Measurements from ENCODE around the gene BIN1.

Gene BIN1

DNA sequence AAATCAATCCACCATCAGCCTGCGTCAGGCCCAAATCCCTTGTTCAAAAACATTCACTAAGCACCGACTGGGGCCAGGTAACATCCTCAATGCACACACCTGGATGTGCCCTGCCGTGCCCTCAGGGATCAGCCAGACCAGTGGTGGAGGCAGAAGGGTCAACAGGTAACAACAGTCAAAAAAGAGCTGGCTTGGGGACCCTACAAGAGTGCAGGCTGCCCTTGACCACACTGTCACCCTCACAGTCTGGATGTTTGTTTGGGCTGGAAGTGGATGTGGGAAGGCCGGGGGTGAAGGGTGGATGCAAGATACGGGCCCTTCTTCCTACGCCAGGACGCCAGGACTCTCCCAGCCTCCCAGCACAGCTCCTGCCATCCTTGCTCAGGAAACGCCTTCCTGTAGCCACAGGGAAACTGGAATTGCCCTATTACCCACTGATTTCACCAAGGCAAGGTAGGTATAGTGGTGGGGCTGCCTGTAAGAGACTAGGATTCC is 2.7 kb downstream of the BIN1 start:
- no peak overlapping the region for H3K4me3 Mint-ChIP-seq

DNA sequence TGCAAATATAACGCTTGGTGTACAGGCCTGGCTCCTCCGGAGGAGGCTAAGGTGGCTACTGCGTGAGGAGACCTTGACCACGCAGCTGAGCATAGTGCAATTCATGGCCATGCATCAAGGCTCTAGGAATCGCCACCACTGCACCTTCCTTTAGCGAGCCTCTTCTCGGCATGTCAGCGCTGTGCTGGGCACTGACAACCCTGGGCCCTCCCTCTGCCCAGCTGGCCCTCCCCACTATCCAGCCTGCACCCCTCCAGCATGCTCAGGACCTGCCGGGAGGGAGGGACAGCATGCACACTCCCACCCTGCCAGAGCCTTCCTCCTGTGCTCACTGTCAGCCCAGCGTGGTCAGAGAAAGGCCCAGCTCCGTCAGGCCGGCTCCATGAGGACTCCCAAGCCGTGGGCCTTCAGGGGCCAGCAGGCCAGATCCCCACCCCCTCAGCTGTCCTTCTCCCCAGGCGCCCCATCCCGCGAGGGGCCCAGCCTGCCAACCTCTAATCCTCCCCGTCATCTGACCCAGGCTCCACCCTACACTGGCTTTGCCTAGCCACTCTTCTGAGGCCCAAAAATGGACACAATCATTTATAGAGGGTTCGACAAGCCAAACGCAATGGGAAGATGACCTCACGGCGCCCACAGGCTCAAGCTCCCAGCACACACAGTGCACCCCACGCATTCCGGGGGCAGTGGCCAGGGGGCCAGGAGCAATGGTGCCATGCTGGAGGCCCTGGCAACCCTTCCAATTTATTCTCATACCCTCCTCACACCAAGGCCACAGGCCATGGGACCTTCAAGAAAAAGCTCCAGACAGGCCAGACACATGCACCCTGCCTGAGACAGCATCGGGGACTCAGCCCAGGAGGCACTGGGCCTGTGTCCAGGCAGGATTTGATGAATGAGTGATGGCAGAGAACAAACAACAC is 3.5 kb downstream of the BIN1 start:
- H3K4me3 Mint-ChIP-seq, result no peak overlapping the region
- ATAC-seq (ENCODE audit: low read depth) (no peak), DNase-seq (ENCODE audit: low spot score in 2 of 2) (no peak)
- H3K4me1 Mint-ChIP-seq, result no peaks in the 10 kb centered on the region
- no peaks in the 10 kb centered on the region for H3K36me3 Mint-ChIP-seq
- no peaks in the 10 kb centered on the region for H3K27me3 Mint-ChIP-seq
- H3K27ac Mint-ChIP-seq, result no peak overlapping the region
- H3K9me3 Mint-ChIP-seq, result no peaks in the 10 kb centered on the region

More for the DNA sequence above, 2.7 kb downstream of the BIN1 start:
- Mint-ChIP-seq H3K4me1 (peaks cover 1% of the 10 kb centered on the region), H3K36me3 (no peaks in the 10 kb centered on the region), H3K9me3 (no peaks in the 10 kb centered on the region), H3K27me3 (no peaks in the 10 kb centered on the region), H3K27ac (no peak overlapping the region)
- ATAC-seq (ENCODE audit: low read depth) (no peak), DNase-seq (ENCODE audit: low spot score in 2 of 2) (no peak)

DNA sequence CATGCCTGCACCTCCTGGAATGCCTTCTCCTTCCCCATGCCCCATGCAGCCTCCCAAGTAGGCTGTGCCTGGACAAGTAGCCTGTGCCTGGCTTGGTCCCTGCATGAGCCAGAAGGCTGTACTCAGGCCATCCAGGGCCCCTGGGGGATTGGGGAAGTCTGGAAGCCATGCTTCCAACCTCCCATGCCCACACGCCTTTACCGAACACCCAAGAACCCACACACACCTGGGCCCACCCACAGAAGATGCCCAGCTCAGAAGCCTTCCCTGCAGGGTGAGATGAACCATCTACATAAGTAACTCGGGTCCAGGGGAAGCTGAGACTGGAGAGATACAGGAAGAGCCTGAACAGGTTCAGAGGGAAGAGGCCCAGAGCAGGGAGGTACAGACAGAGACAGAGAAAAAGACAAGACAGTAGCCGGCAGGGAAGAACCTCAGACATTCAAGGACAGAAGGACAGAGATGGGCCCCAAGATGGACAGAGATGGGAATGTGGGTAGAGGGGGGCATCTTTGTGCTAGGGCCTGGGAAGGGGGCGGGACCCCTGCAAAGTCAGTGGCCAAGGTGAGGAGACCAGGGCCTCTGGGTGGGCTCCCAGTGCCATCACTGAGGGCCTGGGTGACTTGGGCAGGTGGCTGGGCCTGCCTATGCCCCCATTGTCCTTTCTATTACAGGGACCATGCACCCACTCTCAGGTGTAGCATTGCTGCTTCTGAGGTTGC is 4.3 kb downstream of the BIN1 start:
- Mint-ChIP-seq H3K4me3 (no peak overlapping the region), H3K4me1 (no peaks in the 10 kb centered on the region), H3K9me3 (no peaks in the 10 kb centered on the region), H3K27me3 (no peaks in the 10 kb centered on the region), H3K27ac (no peak overlapping the region), H3K36me3 (no peaks in the 10 kb centered on the region)
- ATAC-seq (ENCODE audit: low read depth) (no peak), DNase-seq (ENCODE audit: low spot score in 2 of 2) (no peak)

DNA sequence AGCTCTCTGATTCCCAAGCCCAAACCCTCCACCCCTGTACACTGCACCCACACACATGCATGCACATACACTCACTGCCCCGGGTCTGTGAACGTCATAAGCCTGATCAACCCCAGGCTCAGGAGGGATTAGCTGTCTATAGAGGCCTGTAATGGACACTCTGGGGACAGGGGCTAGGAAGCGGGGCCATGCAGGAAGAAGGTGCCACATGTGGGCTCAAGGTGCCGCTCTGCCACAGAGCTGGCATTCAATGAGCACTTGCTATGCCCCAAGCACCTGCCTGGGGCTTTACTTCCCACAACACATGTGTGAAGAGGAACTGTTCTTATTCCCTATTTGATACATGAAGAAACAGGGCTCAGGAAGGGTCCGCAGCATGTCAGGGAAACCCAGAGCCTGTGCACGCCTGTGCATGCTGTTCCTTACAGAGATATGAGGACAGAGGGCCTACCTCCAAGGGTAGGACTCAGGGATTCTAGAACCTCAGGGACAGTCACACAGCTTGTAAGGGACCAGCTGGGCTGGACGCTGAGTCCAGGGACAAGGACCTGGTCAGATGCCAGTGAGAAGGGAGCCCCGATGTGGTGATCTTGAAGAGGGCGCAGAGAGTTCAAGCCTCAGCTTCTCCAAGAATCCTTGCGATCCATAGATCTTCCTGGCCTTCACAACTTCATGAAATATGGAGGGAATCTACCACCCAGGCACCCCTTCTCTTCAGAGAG is 5.0 kb downstream of the BIN1 start:
- H3K4me1 Mint-ChIP-seq, result no peaks in the 10 kb centered on the region
- no peak overlapping the region for H3K4me3 Mint-ChIP-seq
- ATAC-seq (ENCODE audit: low read depth) (no peak), DNase-seq (ENCODE audit: low spot score in 2 of 2) (no peak)
- H3K27ac Mint-ChIP-seq, result no peak overlapping the region
- no peaks in the 10 kb centered on the region for H3K9me3 Mint-ChIP-seq
- H3K27me3 Mint-ChIP-seq, result no peaks in the 10 kb centered on the region
- H3K36me3 Mint-ChIP-seq, result no peaks in the 10 kb centered on the region

DNA sequence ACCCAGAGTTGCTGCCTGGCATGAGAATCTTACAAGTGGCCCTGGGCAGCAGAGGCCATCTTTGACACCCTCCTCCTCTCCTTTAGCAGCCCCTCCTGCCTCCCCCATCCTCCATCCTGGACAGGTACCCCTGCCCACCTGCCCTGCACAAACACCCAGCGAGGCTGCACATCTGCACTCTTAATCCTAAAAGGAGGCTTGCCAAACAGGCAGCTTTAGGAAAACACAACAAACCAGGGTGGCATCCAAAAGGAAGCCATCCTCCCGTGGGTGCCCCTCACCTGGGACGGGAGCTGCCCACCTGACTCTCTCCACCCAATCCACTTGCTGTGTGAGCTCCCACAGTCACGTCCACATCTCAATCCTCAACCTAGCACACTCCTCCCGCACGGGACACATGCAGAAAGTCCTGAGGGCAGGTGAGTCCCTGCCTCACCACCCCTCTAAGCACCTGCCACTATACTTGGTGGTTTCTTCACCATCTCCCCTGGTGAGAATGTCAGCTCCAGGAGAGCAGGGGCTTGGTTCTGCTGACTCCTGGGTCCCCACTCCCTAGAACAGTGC is 5.8 kb downstream of the BIN1 start:
- DNase-seq (ENCODE audit: low spot score in 2 of 2), result no peak
- H3K27me3 Mint-ChIP-seq, result no peaks in the 10 kb centered on the region
- ATAC-seq (ENCODE audit: low read depth), result no peak
- H3K4me3 Mint-ChIP-seq, result no peak overlapping the region
- H3K4me1 Mint-ChIP-seq, result no peaks in the 10 kb centered on the region
- H3K27ac Mint-ChIP-seq, result no peak overlapping the region
- no peaks in the 10 kb centered on the region for H3K36me3 Mint-ChIP-seq
- no peaks in the 10 kb centered on the region for H3K9me3 Mint-ChIP-seq

DNA sequence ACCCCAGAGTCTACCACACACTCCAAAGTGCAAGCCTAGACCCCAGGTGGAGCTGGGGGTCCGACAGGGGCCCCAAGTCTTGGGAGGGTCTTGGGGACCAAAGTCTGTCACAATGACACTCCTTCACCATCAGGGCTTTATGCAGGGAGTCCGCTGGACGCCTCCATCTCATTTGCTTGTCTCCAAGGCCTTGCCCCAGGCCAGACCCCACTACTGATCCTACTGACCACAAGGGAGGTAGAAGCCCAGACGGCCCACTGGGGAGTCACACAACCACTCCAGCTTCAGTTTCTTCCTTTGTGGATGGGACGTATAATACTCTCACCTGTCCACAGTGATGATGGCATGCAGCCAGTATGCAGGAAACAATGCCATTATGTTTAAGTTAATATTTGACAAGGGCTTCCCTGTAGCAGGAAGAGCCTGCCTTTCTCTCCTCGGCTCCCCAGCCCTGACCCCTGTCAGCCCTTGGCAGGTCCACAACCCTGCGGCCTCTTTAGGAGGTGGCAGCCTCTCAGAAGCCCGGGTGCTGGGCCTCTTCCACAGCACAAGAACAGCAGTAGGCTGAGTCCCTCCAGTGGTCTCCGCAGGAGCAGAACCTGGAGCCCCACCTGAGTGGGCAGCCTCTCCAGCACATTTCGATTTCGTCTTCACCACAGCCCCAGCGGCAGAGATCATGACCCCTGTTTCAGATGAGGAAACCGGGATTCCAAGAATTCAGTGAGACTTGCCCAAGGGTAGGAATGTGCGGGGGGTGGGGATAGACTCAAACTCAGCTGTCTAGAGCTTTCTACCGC is 6.5 kb downstream of the BIN1 start:
- H3K4me3 Mint-ChIP-seq, result no peak overlapping the region
- H3K4me1 Mint-ChIP-seq, result no peaks in the 10 kb centered on the region
- H3K27me3 Mint-ChIP-seq, result no peaks in the 10 kb centered on the region
- no peak for ATAC-seq (ENCODE audit: low read depth)
- H3K9me3 Mint-ChIP-seq, result no peaks in the 10 kb centered on the region
- DNase-seq (ENCODE audit: low spot score in 2 of 2), result no peak
- H3K36me3 Mint-ChIP-seq, result no peaks in the 10 kb centered on the region
- no peak overlapping the region for H3K27ac Mint-ChIP-seq

DNA sequence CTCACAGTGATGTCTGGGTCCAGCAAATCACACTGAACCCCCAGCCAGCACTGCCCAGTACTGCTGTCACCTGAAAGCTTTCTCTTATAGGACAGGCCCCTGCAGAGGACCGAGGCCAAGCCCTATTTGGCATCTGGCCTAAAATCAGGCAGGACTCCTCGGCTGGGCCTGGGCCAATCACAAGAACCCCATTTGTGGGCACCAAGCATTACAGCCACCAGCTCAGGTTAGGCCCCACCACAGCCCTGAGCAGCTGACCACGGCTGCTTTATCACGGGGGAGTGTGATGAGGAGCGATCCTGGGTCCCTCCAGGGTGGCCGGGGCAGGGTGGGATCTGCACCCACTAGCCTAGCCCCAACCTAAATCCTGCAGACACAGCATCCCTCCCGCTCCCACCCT is 8.2 kb downstream of the BIN1 start:
- DNase-seq (ENCODE audit: low spot score in 2 of 2) (no peak), ATAC-seq (ENCODE audit: low read depth) (no peak)
- Mint-ChIP-seq H3K4me3 (no peak overlapping the region), H3K4me1 (no peaks in the 10 kb centered on the region), H3K9me3 (no peaks in the 10 kb centered on the region), H3K27ac (no peak overlapping the region), H3K36me3 (no peaks in the 10 kb centered on the region), H3K27me3 (no peaks in the 10 kb centered on the region)

DNA sequence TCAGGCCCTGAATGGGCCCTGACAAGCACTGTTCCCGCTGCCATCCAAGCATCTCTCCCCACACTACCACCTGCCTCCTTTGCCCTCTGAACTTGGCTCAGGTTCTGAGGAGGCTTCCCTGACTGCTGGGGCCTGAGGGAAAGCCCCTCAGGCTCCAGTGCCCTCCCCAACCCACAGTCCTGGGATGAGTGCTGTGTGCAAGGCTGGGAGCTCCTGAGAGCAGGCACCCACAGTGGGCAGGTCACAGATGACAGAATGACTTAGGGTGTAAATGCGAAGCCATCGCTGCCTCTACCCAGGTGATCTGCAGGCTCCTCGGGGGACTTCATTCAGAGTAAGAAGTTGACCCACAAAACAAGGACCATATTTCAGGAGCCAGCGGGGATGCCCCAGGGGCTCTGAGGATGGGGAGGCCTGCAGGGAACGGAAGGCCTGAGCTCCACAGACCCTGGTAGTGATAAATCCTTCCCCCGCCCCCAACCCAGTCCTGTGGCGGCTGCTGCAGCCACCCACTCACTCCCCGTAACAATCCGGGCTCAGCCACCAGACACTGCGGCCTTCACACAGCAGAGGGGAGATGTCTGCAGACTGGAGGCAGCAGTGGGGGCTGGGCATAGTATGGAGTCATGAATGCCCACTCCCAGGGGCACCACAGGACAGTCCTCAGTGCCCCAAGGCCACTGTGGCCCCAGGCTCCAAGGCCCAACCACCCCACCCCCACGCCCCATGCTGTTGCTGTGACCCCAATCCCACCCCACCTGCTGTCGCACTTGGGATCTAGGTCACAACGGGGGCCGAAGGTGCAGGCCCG is 8.9 kb downstream of the BIN1 start:
- H3K4me3 Mint-ChIP-seq, result no peak overlapping the region
- H3K4me1 Mint-ChIP-seq, result no peaks in the 10 kb centered on the region
- no peaks in the 10 kb centered on the region for H3K9me3 Mint-ChIP-seq
- H3K27me3 Mint-ChIP-seq, result no peaks in the 10 kb centered on the region
- no peak overlapping the region for H3K27ac Mint-ChIP-seq
- no peak for ATAC-seq (ENCODE audit: low read depth)
- no peaks in the 10 kb centered on the region for H3K36me3 Mint-ChIP-seq
- no peak for DNase-seq (ENCODE audit: low spot score in 2 of 2)

DNA sequence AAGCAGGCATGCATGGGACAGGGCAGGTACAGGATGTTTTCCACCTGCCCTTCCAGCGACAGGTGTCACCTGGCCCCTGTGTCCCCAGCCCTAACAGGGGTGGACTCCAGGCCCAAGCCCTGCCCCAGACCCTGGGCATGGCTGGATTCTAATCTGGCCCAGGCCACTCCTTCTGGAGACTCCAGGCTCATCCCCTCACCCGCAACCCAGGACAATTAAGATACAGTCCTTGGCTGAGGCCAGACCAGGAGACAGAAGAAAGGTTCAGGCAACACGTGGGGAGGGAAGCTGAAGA is 9.5 kb downstream of the BIN1 start:
- DNase-seq (ENCODE audit: low spot score in 2 of 2) (no peak), ATAC-seq (ENCODE audit: low read depth) (no peak)
- Mint-ChIP-seq H3K4me1 (no peaks in the 10 kb centered on the region), H3K9me3 (no peaks in the 10 kb centered on the region), H3K4me3 (no peak overlapping the region), H3K27ac (no peak overlapping the region), H3K36me3 (no peaks in the 10 kb centered on the region), H3K27me3 (no peaks in the 10 kb centered on the region)

DNA sequence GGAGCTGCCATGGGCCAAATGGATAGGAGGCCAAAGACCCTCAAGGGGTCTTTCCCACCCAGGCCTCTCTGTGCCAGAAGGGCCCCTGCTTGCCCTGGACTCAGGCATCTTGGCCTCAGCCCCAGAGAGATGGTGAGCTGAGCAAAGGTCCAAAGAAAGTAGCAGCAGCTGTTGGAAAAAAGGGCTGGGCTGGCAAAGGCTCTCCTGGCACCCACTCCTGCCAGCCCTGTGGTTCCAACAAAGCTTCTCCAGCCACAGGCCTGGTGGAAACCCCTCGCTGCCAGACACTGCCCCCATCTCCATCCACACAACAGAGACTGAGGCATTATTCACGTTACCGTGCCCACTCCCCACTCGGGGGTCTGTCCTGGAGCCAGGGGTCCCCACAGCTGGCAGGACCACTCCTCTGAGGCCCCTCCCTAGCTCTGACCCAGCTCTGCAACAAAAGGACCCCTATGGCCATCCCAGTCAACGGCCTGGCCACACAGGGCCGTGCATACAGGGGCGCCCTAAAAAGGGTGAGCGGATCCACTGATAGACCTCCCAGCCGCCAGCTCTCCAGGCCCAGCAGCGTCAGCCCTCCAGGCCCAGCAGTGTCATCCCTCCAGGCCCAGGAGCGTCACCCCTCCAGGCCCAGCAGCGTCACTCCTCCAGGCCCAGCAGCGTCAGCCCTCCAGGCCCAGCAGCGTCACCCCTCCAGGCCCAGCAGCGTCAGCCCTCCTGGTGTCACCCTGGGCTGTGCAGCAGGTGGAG is 10.1 kb downstream of the BIN1 start:
- ATAC-seq (ENCODE audit: low read depth) (no peak), DNase-seq (ENCODE audit: low spot score in 2 of 2) (no peak)
- H3K4me3 Mint-ChIP-seq, result no peak overlapping the region
- H3K27ac Mint-ChIP-seq, result no peak overlapping the region
- no peaks in the 10 kb centered on the region for H3K4me1 Mint-ChIP-seq
- H3K27me3 Mint-ChIP-seq, result no peaks in the 10 kb centered on the region
- no peaks in the 10 kb centered on the region for H3K36me3 Mint-ChIP-seq
- H3K9me3 Mint-ChIP-seq, result no peaks in the 10 kb centered on the region

DNA sequence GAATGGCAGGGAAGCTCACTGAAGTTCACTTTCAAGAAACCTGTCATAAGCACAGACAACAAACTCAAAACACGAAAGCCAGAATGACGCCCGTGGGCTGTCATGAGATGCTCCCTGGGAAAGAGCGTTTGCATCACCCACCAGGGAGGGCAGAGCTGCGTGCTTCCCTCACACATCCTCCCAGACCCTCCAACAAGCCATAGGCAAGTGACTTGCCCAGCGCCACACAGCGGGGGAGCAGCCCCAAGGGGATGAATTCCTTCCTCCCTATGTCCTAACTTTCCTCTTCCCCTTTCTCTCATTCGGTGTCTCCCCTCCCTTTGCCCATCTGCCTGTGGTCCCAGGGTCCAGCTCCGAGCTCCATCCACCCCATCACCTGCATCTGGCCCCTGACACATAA is 10.7 kb downstream of the BIN1 start:
- Mint-ChIP-seq H3K4me1 (no peaks in the 10 kb centered on the region), H3K36me3 (no peaks in the 10 kb centered on the region), H3K4me3 (no peak overlapping the region), H3K9me3 (no peaks in the 10 kb centered on the region), H3K27me3 (no peaks in the 10 kb centered on the region), H3K27ac (no peak overlapping the region)
- DNase-seq (ENCODE audit: low spot score in 2 of 2) (no peak), ATAC-seq (ENCODE audit: low read depth) (no peak)

DNA sequence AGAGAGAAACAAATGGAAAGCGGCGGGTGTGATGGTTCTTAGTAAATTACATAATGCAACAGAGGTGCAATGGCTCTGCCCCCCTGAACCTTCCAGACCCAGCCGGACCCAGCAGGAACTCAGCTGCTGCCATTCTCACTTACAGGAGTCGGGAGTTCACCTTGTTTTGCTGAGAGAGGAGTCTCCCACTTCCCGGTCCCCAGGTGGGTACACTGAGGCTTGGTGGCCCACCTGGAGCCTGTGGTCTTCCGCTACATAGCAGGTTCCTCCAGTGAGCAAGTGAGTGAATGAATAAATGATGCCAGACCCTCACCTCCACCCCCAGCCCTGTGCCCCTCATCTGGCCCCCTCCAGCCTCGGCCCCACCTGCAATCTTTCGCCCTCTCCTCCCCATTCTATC is 11.2 kb downstream of the BIN1 start:
- H3K4me1 Mint-ChIP-seq, result no peaks in the 10 kb centered on the region
- ATAC-seq (ENCODE audit: low read depth), result no peak
- no peak overlapping the region for H3K4me3 Mint-ChIP-seq
- H3K36me3 Mint-ChIP-seq, result no peaks in the 10 kb centered on the region
- no peak overlapping the region for H3K27ac Mint-ChIP-seq
- no peak for DNase-seq (ENCODE audit: low spot score in 2 of 2)
- H3K9me3 Mint-ChIP-seq, result no peaks in the 10 kb centered on the region
- H3K27me3 Mint-ChIP-seq, result no peaks in the 10 kb centered on the region

Measured in memory B cell (primary cell).